Measurements from ENCODE around the gene LIMK2.

- TF ChIP-seq CTCF (IDR thresholded peaks at IDR 0.05; ENCODE audit: insufficient read depth, low read length, poor library complexity, severe bottlenecking) (no peak), EZH2phosphoT487 (conservative IDR thresholded peaks at IDR 0.05; ENCODE audit: low read length) (no peak)
These were observed 76.6 kb downstream of the LIMK2 start for GRCh38 chr22:31288496-31289240.

Measured in SU-DHL-6 (cell line).